ENCODE results near the gene ABCC4.

DNA sequence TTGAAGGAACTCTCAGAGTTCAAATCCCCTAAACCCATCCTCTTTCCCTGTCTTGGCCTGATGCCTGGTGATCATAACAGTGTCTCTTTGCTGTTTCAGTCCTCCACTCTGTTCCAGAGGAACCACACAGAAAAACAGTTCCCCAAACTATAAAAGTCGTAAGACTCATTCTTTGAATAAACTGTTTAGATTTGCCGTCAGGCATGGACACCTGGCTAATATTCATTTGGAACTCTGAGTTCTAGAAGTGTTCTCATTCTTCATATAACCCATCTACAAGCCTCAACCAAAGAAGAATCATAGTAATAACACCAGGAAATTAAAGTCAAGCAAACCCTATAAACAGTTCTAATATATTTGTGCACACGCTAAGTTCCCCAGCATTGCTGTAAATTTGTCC lies 37.7 kb upstream of the ABCC4 start:
- TF ChIP-seq, protein P1, sequence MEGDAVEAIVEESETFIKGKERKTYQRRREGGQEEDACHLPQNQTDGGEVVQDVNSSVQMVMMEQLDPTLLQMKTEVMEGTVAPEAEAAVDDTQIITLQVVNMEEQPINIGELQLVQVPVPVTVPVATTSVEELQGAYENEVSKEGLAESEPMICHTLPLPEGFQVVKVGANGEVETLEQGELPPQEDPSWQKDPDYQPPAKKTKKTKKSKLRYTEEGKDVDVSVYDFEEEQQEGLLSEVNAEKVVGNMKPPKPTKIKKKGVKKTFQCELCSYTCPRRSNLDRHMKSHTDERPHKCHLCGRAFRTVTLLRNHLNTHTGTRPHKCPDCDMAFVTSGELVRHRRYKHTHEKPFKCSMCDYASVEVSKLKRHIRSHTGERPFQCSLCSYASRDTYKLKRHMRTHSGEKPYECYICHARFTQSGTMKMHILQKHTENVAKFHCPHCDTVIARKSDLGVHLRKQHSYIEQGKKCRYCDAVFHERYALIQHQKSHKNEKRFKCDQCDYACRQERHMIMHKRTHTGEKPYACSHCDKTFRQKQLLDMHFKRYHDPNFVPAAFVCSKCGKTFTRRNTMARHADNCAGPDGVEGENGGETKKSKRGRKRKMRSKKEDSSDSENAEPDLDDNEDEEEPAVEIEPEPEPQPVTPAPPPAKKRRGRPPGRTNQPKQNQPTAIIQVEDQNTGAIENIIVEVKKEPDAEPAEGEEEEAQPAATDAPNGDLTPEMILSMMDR (IDR thresholded peaks at IDR 0.05; ENCODE audit: poor library complexity): no peak
- no peak for TF ChIP-seq EZH2 (IDR thresholded peaks at IDR 0.05; ENCODE audit: borderline replicate concordance)

Data from hepatocyte (in vitro differentiated cells).